Mesendoderm (in vitro differentiated cells): ENCODE results near the gene RHOU. TPM values are rescaled to one million over a fixed set of nuclear protein-coding genes. Genes with fewer than 3 reads are reported as not detected.

Experiments
- DNase-seq: peaks from one replicate; pipeline ENCODE4 v3.0.0; 2013
- H2AK5ac ChIP-seq: 2 replicates; pipeline ENCODE4 v1.6.1; 2013; ENCODE audit warnings: low read length, inconsistent platforms
- H2BK120ac ChIP-seq: 2 replicates; pipeline ENCODE4 v1.6.1; 2013; ENCODE audit warnings: low read depth, mild to moderate bottlenecking, low read length, moderate library complexity, mixed read lengths
- H2BK15ac ChIP-seq: replicated peaks from 2 replicates; pipeline ENCODE4 v1.6.1; 2013; ENCODE audit warnings: low read depth, mild to moderate bottlenecking, moderate library complexity
- H2BK5ac ChIP-seq: 2 replicates; pipeline ENCODE4 v1.6.1; 2013; ENCODE audit warnings: low read length, inconsistent platforms
- H3K18ac ChIP-seq: 2 replicates; pipeline ENCODE4 v1.6.1; 2013; ENCODE audit warnings: mild to moderate bottlenecking, low read length, mixed read lengths
- H3K23ac ChIP-seq: one replicate; pipeline ENCODE4 v1.6.1; 2013; ENCODE audit warnings: low read length
- H3K27ac ChIP-seq: 2 replicates; pipeline ENCODE4 v1.5.1; 2013; ENCODE audit warnings: low read depth, mild to moderate bottlenecking, inconsistent platforms, low read length, moderate library complexity
- H3K27me3 ChIP-seq: 2 replicates; pipeline ENCODE4 v1.6.1; 2013; ENCODE audit warnings: low read length, control low read depth, mild to moderate bottlenecking, inconsistent platforms; ENCODE audit not compliant: insufficient read depth, poor library complexity
- H3K36me3 ChIP-seq: 2 replicates; pipeline ENCODE4 v1.6.1; 2013; ENCODE audit warnings: low read length, inconsistent platforms; ENCODE audit not compliant: control insufficient read depth, insufficient read depth
- H3K4ac ChIP-seq: one replicate; pipeline ENCODE4 v1.6.1; 2013; ENCODE audit warnings: low read depth, mild to moderate bottlenecking, low read length, moderate library complexity
- H3K4me1 ChIP-seq: 2 replicates; pipeline ENCODE4 v1.6.1; 2013; ENCODE audit warnings: low read depth, low read length, inconsistent platforms; ENCODE audit not compliant: control insufficient read depth
- H3K4me2 ChIP-seq: 2 replicates; pipeline ENCODE4 v1.6.1; 2013; ENCODE audit warnings: low read length
- H3K4me3 ChIP-seq: 2 replicates; pipeline ENCODE4 v1.5.1; 2013; ENCODE audit warnings: mild to moderate bottlenecking, low read length
- H3K56ac ChIP-seq: one replicate; pipeline ENCODE4 v1.6.1; 2013; ENCODE audit warnings: low read length
- H3K79me1 ChIP-seq: 2 replicates; pipeline ENCODE4 v1.6.1; 2013; ENCODE audit warnings: low read length, inconsistent platforms
- H3K79me2 ChIP-seq: 2 replicates; pipeline ENCODE4 v1.6.1; 2013; ENCODE audit warnings: mild to moderate bottlenecking, low read length; ENCODE audit not compliant: control insufficient read depth, insufficient read depth
- H3K9ac ChIP-seq: 2 replicates; pipeline ENCODE4 v1.6.1; 2013; ENCODE audit warnings: low read length, inconsistent platforms
- H4K5ac ChIP-seq: one replicate; pipeline ENCODE4 v1.6.1; 2013; ENCODE audit warnings: low read length
- H4K8ac ChIP-seq: one replicate; pipeline ENCODE4 v1.6.1; 2013; ENCODE audit warnings: low read depth, mild to moderate bottlenecking, control low read depth, low read length, moderate library complexity
- WGBS: extraction: QIAGEN DNeasy Blood & Tissue Kit; methylation state at CpG from one replicate; pipeline ENCODE4 v1.1.7; 2013; ENCODE audit warnings: low lambda C conversion rate, missing lambda C conversion rate; ENCODE audit not compliant: insufficient coverage; ENCODE audit errors: extremely low coverage; 5-methylcytosine and 5-hydroxymethylcytosine counted together
- polyA plus RNA-seq, 2 experiments: library from polyadenylated mRNA; stranded (reverse); fragments of 200-250 nt; gene quantifications; one replicate each; pipeline ENCODE4 v1.2.3, GENCODE V29; 2013

The RHOU gene
- 4.1 TPM for polyA plus RNA-seq (2013, experiment 1 of 2)
- 4.4 TPM for polyA plus RNA-seq (2013, experiment 2 of 2)

DNA sequence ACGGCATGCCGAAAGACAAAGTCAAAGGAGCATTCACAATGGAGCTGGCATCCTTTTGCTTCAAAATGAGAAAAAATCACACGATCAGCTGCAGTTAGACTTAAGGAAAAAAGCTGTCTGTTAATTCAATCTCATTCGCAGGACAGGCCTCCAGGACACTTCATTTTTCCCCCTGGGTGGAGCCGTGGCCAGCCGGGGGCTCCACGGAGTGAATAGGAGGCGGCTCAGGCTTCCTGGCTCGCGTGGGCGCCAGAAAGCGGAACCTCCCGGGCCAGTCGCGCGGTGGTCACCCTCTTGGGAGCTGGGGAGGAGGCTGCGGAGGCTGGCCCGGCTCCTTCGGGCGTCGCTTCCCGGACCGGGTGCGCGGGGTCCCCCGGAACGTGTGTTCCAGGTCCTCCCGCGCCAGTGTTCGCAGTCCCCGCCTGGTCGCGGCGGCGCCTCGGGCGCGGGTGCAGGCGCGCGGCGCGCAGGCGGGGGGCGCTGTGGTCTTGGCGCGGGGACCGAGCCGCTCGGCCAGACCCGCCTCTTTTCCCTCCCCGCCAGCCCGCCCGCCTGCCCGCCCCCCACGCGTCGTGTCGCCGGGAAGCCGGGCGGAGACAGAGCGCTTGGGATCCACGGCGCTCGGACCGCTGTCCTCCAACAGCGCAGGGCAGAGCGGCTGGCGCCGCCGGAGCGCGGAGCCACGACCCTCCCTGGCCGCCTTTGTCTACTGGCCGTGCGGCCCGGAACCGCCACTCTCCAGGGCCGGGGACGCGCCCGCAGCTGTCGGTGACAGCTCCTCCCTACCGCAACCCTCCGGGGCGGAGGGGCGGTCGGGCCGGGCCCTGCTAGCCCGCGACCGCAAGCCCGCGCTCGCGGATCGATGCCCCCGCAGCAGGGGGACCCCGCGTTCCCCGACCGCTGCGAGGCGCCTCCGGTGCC is at the start of gene RHOU:
RHOU (plus strand) TSS at position 599 of the 921 bp plus-strand sequence; CDS start at position 863, 264 bp downstream.
- Histone ChIP-seq H3K23ac (no peak within 1 kb of the TSS), H3K79me2 (no peaks in the 10 kb centered on the region), H3K36me3 (no peaks in the 10 kb centered on the region), H4K8ac (no peak within 1 kb of the TSS), H4K5ac (no peak within 1 kb of the TSS), H3K4me2 (peak within 1 kb of the TSS; percentile 66), H3K4me1 (no peaks in the 10 kb centered on the region), H2BK120ac (peak within 1 kb of the TSS; percentile 73), H2BK5ac (no peak within 1 kb of the TSS), H3K79me1 (no peaks in the 10 kb centered on the region), H2BK15ac (peak within 1 kb of the TSS; percentile 79), H3K18ac (peak within 1 kb of the TSS; percentile 81), H3K4ac (peak within 1 kb of the TSS; percentile 81), H3K27ac (no peak within 1 kb of the TSS), H3K27me3 (no peaks in the 10 kb centered on the region), H3K9ac (peak within 1 kb of the TSS; percentile 76), H3K56ac (peak within 1 kb of the TSS; percentile 89), H2AK5ac (no peak within 1 kb of the TSS), H3K4me3 (peak within 1 kb of the TSS; percentile 53)
- peak; percentile 64 for DNase-seq
- WGBS, result no CpG with 5 or more reads among the region's 107 CpGs

DNA sequence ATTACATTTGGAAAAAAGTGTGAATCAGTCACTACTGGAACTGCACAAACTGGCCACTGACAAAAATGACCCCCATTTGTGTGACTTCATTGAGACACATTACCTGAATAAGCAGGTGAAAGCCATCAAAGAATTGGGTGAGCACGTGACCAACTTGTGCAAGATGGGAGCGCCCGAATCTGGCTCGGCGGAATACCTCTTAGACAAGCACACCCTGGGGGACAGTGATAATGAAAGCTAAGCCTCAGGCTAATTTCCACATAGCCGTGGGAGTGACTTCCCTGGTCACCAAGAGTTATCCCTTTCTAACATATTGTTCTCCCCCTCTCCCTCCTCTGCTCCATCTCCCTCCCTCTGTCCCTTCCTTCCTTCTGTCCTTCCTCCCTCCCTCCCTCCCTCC is 47.7 kb upstream of the RHOU start:
- H3K23ac ChIP-seq, result no peak overlapping the region

DNA sequence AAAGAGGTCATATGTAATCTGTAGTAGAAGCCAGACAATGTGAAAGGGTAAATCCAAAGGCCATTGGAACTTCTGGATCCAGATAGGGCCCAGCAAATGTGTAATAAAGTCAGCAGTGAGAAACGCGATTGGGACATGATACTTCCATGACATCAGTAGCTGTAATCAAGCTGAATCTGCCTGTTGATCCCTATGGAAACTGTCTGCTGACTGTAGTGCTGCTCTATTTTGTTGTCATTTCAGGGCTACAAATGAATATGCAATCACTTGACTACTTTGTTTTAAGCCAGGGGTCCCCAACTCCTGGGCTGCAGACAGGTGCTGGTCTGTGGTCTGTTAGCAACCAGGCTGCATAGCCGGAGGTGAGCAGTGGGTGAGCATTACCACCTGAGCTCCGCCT is 46.0 kb upstream of the RHOU start:
- Histone ChIP-seq H4K5ac (no peak overlapping the region), H3K79me2 (no peaks in the 10 kb centered on the region), H4K8ac (no peak overlapping the region), H3K79me1 (no peaks in the 10 kb centered on the region), H2BK15ac (no peak overlapping the region), H3K4ac (no peak overlapping the region), H3K27ac (no peak overlapping the region), H3K23ac (no peak overlapping the region), H2AK5ac (no peak overlapping the region), H2BK5ac (no peak overlapping the region), H3K56ac (no peak overlapping the region), H2BK120ac (no peak overlapping the region), H3K36me3 (no peaks in the 10 kb centered on the region), H3K4me1 (no peaks in the 10 kb centered on the region), H3K4me3 (no peak overlapping the region), H3K18ac (no peak overlapping the region), H3K4me2 (no peak overlapping the region), H3K9ac (no peak overlapping the region), H3K27me3 (no peaks in the 10 kb centered on the region)
- DNase-seq, result no peak
- WGBS, result no CpG with 5 or more reads among the region's 4 CpGs

More for the DNA sequence above, 47.7 kb upstream of the RHOU start:
- no peak overlapping the region for H2AK5ac ChIP-seq
- no peak overlapping the region for H3K4me2 ChIP-seq
- no peak overlapping the region for H2BK5ac ChIP-seq
- H3K36me3 ChIP-seq, result no peaks in the 10 kb centered on the region
- no peaks in the 10 kb centered on the region for H3K27me3 ChIP-seq
- no peak overlapping the region for H3K18ac ChIP-seq
- H3K4me3 ChIP-seq, result no peak overlapping the region
- no peak overlapping the region for H3K4ac ChIP-seq
- H3K56ac ChIP-seq, result no peak overlapping the region
- no peaks in the 10 kb centered on the region for H3K79me2 ChIP-seq
- no peak overlapping the region for H3K9ac ChIP-seq
- WGBS, result no CpG with 5 or more reads among the region's 6 CpGs
- H2BK15ac ChIP-seq, result no peak overlapping the region
- no peak overlapping the region for H2BK120ac ChIP-seq
- no peak overlapping the region for H4K5ac ChIP-seq
- no peak overlapping the region for H3K27ac ChIP-seq
- no peak for DNase-seq
- no peak overlapping the region for H4K8ac ChIP-seq
- H3K4me1 ChIP-seq, result no peaks in the 10 kb centered on the region
- no peaks in the 10 kb centered on the region for H3K79me1 ChIP-seq

DNA sequence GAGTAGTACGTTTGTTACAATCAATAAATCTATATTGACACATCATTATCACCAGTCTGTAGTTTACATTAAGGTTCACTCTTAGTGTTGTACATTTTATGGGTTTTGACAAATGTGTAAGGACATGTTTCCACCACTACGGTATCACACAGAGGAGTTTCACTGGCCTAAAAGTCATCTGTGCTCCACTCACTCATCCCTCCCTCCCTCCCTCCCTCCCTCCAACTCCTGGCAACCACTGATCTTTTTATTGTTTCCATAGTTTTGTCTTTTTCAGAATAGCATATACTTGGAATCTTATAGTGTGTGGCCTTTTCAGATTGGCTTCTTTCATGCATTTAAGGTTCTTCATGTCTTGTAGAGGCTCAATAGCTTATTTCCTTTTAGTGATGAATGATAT is 44.1 kb upstream of the RHOU start:
- DNase-seq, result no peak
- no peak overlapping the region for H3K23ac ChIP-seq
- no peak overlapping the region for H3K4me3 ChIP-seq
- H3K36me3 ChIP-seq, result no peaks in the 10 kb centered on the region
- H3K4me2 ChIP-seq, result no peak overlapping the region
- H2BK5ac ChIP-seq, result no peak overlapping the region
- H3K4ac ChIP-seq, result no peak overlapping the region
- no peak overlapping the region for H3K27ac ChIP-seq
- H3K4me1 ChIP-seq, result no peaks in the 10 kb centered on the region
- H3K18ac ChIP-seq, result no peak overlapping the region
- no peak overlapping the region for H2BK120ac ChIP-seq
- no CpG with 5 or more reads among the region's 2 CpGs for WGBS
- H3K79me2 ChIP-seq, result no peaks in the 10 kb centered on the region
- no peak overlapping the region for H3K56ac ChIP-seq
- no peak overlapping the region for H4K5ac ChIP-seq
- H2BK15ac ChIP-seq, result no peak overlapping the region
- no peak overlapping the region for H2AK5ac ChIP-seq
- no peaks in the 10 kb centered on the region for H3K79me1 ChIP-seq
- no peak overlapping the region for H4K8ac ChIP-seq
- H3K27me3 ChIP-seq, result no peaks in the 10 kb centered on the region
- H3K9ac ChIP-seq, result no peak overlapping the region

DNA sequence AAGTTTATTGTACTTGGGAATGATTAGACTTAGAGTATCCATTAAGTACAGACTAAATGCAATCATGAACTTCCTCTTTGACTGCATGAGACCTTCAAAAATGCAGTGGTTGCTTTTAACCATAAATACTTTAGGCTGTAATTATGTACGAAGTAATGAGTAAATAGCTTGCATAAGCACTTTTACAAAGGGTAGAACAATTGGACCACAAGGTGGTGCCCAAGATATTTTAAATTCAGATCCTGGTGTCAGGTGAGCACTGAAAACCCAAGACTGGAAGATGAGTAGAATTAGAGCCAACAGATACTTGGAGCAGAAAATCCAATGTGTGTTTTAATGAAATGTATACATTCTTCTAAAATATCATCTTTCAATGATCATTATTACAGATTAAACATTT is 43.4 kb upstream of the RHOU start:
- H3K36me3 ChIP-seq, result no peaks in the 10 kb centered on the region

More for the DNA sequence above, 43.4 kb upstream of the RHOU start:
- H3K27me3 ChIP-seq, result no peaks in the 10 kb centered on the region
- H2BK15ac ChIP-seq, result no peak overlapping the region
- no peak overlapping the region for H3K18ac ChIP-seq
- no peak overlapping the region for H4K5ac ChIP-seq
- DNase-seq, result peak; percentile 69
- no peak overlapping the region for H2BK5ac ChIP-seq
- no peaks in the 10 kb centered on the region for H3K79me2 ChIP-seq
- WGBS, result no CpG with 5 or more reads among the region's 1 CpG
- H2BK120ac ChIP-seq, result no peak overlapping the region
- no peak overlapping the region for H3K27ac ChIP-seq
- no peak overlapping the region for H3K9ac ChIP-seq
- H2AK5ac ChIP-seq, result no peak overlapping the region
- no peak overlapping the region for H3K56ac ChIP-seq
- no peaks in the 10 kb centered on the region for H3K79me1 ChIP-seq
- H3K23ac ChIP-seq, result no peak overlapping the region
- no peak overlapping the region for H3K4me2 ChIP-seq
- H3K4me3 ChIP-seq, result no peak overlapping the region
- H4K8ac ChIP-seq, result no peak overlapping the region
- no peak overlapping the region for H3K4ac ChIP-seq
- no peaks in the 10 kb centered on the region for H3K4me1 ChIP-seq
